ACC112 (cell line): Measurements from ENCODE around the gene MTHFSD.

Experiments
- H2AFZ ChIP-seq: fragments of 200-600 bp; sonication (generic); one replicate; pipeline ENCODE4 v1.6.0; 2017; ENCODE audit warnings: antibody characterized with exemption, low read length; ENCODE audit not compliant: unreplicated experiment
- H3K27ac ChIP-seq: fragments of 200-600 bp; sonication (generic); 2 replicates; pipeline ENCODE4 v1.5.1; 2014; ENCODE audit warnings: low read depth, mild to moderate bottlenecking, antibody characterized with exemption, low read length, moderate library complexity
- H3K27me3 ChIP-seq: fragments of 200-600 bp; sonication (generic); 2 replicates; pipeline ENCODE4 v1.6.1; 2014; ENCODE audit warnings: mild to moderate bottlenecking, antibody characterized with exemption, low read length, moderate library complexity, mixed read lengths; ENCODE audit not compliant: insufficient read depth
- H3K36me3 ChIP-seq: fragments of 200-600 bp; sonication (generic); 2 replicates; pipeline ENCODE4 v1.6.1; 2016; ENCODE audit warnings: mild to moderate bottlenecking, antibody characterized with exemption, low read length, moderate library complexity, mixed read lengths; ENCODE audit not compliant: insufficient read depth
- H3K4me1 ChIP-seq: fragments of 200-600 bp; sonication (generic); one replicate; pipeline ENCODE4 v1.6.1; 2016; ENCODE audit warnings: low read length, mixed read lengths; ENCODE audit not compliant: insufficient read depth, unreplicated experiment, control insufficient read depth
- H3K4me3 ChIP-seq: fragments of 200-600 bp; sonication (generic); 2 replicates; pipeline ENCODE4 v1.5.1; 2014; ENCODE audit warnings: mild to moderate bottlenecking, low read depth, low read length
- H3K79me2 ChIP-seq: fragments of 200-600 bp; sonication (generic); one replicate; pipeline ENCODE4 v1.6.0; 2016; ENCODE audit warnings: low read length; ENCODE audit not compliant: control insufficient read depth, unreplicated experiment, insufficient read depth

MTHFSD gene

GRCh38 chr16:86527366-86527765, 27.7 kb downstream of the MTHFSD start:
- Histone ChIP-seq H2AFZ (no peak overlapping the region), H3K27me3 (peaks cover 14% of the 10 kb centered on the region), H3K4me3 (no peak overlapping the region), H3K4me1 (peaks cover 2% of the 10 kb centered on the region), H3K36me3 (no peaks in the 10 kb centered on the region), H3K79me2 (no peaks in the 10 kb centered on the region), H3K27ac (no peak overlapping the region)

- Histone ChIP-seq H3K36me3 (no peaks in the 10 kb centered on the region), H3K4me3 (no peak overlapping the region), H3K27ac (no peak overlapping the region), H2AFZ (no peak overlapping the region), H3K4me1 (peaks cover 2% of the 10 kb centered on the region), H3K79me2 (no peaks in the 10 kb centered on the region), H3K27me3 (peaks cover 24% of the 10 kb centered on the region)
Observed at GRCh38 chr16:86525696-86526095, 29.3 kb downstream of the MTHFSD start.

- H3K27ac ChIP-seq, result no peak overlapping the region
- no peaks in the 10 kb centered on the region for H3K36me3 ChIP-seq
- H3K4me1 ChIP-seq, result peaks cover 1% of the 10 kb centered on the region
- H3K4me3 ChIP-seq, result no peak overlapping the region
- no peak overlapping the region for H2AFZ ChIP-seq
- H3K27me3 ChIP-seq, result peaks cover 28% of the 10 kb centered on the region
- H3K79me2 ChIP-seq, result no peaks in the 10 kb centered on the region
Observed at GRCh38 chr16:86524029-86524428, 31.0 kb downstream of the MTHFSD start.

- Histone ChIP-seq H3K27me3 (peaks cover 28% of the 10 kb centered on the region), H3K27ac (no peak overlapping the region), H3K4me3 (no peak overlapping the region), H3K4me1 (no peaks in the 10 kb centered on the region), H2AFZ (no peak overlapping the region), H3K36me3 (no peaks in the 10 kb centered on the region), H3K79me2 (no peaks in the 10 kb centered on the region)
Observed at GRCh38 chr16:86523166-86523740, 31.8 kb downstream of the MTHFSD start.

- no peaks in the 10 kb centered on the region for H3K36me3 ChIP-seq
- no peaks in the 10 kb centered on the region for H3K79me2 ChIP-seq
- no peak overlapping the region for H2AFZ ChIP-seq
- H3K4me3 ChIP-seq, result no peak overlapping the region
- peaks cover 28% of the 10 kb centered on the region for H3K27me3 ChIP-seq
- no peaks in the 10 kb centered on the region for H3K4me1 ChIP-seq
- H3K27ac ChIP-seq, result no peak overlapping the region
Observed at GRCh38 chr16:86522634-86523033, 32.4 kb downstream of the MTHFSD start.

GRCh38 chr16:86521236-86522197, 33.5 kb downstream of the MTHFSD start:
- no peak overlapping the region for H2AFZ ChIP-seq
- H3K27ac ChIP-seq, result no peak overlapping the region
- H3K4me1 ChIP-seq, result no peaks in the 10 kb centered on the region
- H3K27me3 ChIP-seq, result peaks cover 39% of the 10 kb centered on the region
- no peaks in the 10 kb centered on the region for H3K79me2 ChIP-seq
- no peaks in the 10 kb centered on the region for H3K36me3 ChIP-seq
- H3K4me3 ChIP-seq, result no peak overlapping the region

- no peaks in the 10 kb centered on the region for H3K4me1 ChIP-seq
Observed at GRCh38 chr16:86520317-86521210, 34.5 kb downstream of the MTHFSD start.

GRCh38 chr16:86519649-86520316, 35.3 kb downstream of the MTHFSD start:
- Histone ChIP-seq H2AFZ (no peak overlapping the region), H3K27me3 (peaks cover 56% of the 10 kb centered on the region)

More at GRCh38 chr16:86520317-86521210, 34.5 kb downstream of the MTHFSD start:
- H3K79me2 ChIP-seq, result no peaks in the 10 kb centered on the region
- no peaks in the 10 kb centered on the region for H3K36me3 ChIP-seq
- H2AFZ ChIP-seq, result peak overlapping the region; percentile 55
- peaks cover 48% of the 10 kb centered on the region for H3K27me3 ChIP-seq
- no peak overlapping the region for H3K27ac ChIP-seq
- H3K4me3 ChIP-seq, result peak overlapping the region; percentile 72

GRCh38 chr16:86519007-86519648, 35.9 kb downstream of the MTHFSD start:
- Histone ChIP-seq H3K4me1 (no peaks in the 10 kb centered on the region), H2AFZ (no peak overlapping the region), H3K27ac (no peak overlapping the region), H3K36me3 (no peaks in the 10 kb centered on the region), H3K27me3 (peaks cover 60% of the 10 kb centered on the region), H3K4me3 (no peak overlapping the region), H3K79me2 (no peaks in the 10 kb centered on the region)

More at GRCh38 chr16:86519649-86520316, 35.3 kb downstream of the MTHFSD start:
- peak overlapping the region; percentile 72 for H3K4me3 ChIP-seq
- no peaks in the 10 kb centered on the region for H3K4me1 ChIP-seq
- H3K79me2 ChIP-seq, result no peaks in the 10 kb centered on the region
- no peak overlapping the region for H3K27ac ChIP-seq
- H3K36me3 ChIP-seq, result no peaks in the 10 kb centered on the region
